22Rv1 (cell line): ENCODE results near the gene BECN2.

Experiments
- H3K27ac ChIP-seq: fragments of 450-650 bp; 2 replicates; pipeline ENCODE4 v1.5.1; 2017
- ZFX ChIP-seq: fragments of 450-650 bp; IDR thresholded peaks from 2 replicates; pipeline ENCODE4 v1.6.1; 2017; ENCODE audit warnings: antibody characterized with exemption, borderline replicate concordance
- TF ChIP-seq, protein P1 (sequence below): fragments of 450-650 bp; IDR thresholded peaks from 2 replicates; pipeline ENCODE4 v1.5.1; 2017; ENCODE audit warnings: mild to moderate bottlenecking

Gene BECN2

DNA sequence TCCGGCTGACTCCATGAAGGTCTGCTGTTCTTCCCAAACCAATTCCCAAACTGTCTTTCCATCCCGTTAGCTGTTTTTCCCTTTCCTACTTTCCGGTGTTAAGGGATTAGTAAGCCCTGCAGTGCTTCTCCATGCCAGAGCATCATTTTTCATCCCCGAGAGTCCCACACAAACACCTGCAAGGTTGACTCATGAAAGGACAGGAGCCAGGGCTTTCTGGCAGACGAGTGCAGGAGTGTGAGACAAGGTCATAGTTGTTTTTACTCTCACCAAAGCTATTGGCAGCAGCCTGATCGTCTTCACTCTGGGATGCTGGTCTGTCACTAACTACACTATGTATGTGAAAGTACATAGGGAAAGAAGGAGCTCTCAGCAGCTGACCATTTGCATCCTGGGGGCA, 10.2 kb upstream of the BECN2 start:
- H3K27ac ChIP-seq, result no peak overlapping the region
- TF ChIP-seq, protein P1, sequence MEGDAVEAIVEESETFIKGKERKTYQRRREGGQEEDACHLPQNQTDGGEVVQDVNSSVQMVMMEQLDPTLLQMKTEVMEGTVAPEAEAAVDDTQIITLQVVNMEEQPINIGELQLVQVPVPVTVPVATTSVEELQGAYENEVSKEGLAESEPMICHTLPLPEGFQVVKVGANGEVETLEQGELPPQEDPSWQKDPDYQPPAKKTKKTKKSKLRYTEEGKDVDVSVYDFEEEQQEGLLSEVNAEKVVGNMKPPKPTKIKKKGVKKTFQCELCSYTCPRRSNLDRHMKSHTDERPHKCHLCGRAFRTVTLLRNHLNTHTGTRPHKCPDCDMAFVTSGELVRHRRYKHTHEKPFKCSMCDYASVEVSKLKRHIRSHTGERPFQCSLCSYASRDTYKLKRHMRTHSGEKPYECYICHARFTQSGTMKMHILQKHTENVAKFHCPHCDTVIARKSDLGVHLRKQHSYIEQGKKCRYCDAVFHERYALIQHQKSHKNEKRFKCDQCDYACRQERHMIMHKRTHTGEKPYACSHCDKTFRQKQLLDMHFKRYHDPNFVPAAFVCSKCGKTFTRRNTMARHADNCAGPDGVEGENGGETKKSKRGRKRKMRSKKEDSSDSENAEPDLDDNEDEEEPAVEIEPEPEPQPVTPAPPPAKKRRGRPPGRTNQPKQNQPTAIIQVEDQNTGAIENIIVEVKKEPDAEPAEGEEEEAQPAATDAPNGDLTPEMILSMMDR, result no peak

DNA sequence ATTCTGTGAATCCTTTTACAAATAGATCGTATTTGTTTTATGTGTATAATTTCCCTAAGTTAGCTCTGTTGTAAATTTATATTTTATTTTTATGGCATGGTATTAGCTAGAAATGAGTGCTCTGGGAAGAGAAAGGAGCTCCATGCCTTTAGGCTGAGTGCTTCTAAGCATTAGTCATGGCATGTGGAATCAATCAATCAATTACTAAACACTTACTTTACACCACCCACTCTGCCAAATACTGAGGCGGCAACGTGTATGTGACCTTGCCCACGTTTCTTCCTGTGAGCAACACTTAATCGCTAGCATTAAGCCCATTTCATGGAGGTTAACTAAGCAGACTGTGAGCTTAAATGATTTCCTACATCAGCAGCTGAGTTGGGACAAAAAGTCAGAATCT, 7.2 kb upstream of the BECN2 start:
- no peak overlapping the region for H3K27ac ChIP-seq
- TF ChIP-seq, protein P1, result no peak
- TF ChIP-seq ZFX, result no peak

DNA sequence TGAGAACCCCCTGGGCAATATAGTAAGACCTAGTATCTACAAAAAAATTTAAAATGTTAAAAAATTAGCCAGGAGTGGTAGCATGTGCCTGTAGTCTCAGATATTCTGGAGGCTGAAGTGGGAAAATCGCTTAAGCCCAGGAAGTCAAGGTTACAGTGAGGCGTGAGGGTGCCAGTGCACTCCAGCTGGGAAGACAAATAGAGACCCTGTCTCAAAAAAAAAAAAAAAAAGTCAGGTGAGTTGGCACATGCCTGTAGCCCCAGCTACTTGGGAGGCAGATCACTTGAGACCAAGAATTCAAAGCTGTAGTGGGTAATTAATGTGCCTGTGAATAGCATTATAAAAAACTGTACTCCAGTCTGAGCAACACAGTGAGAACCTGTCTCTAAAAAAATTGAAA, 4.6 kb downstream of the BECN2 start:
- TF ChIP-seq ZFX, result no peak
- TF ChIP-seq, protein P1, result no peak

DNA sequence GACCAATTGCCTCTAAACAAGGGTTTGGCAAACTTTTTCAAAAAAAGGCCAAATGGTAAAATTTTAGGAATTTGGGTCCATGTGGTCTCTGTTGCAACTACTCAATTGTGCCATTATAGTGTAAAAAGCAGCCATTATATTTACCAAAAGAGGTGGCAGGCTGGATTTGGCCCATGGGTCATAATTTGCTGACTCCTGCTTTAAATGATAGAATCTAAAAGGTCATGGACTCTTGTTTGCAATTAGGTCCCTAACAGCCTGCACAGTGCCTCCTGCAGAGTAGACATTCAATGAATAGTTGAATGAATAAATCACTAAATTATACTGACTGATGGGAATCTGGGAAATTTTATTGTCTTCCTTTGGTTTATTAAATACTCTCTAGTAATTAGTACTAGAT, 6.2 kb downstream of the BECN2 start:
- TF ChIP-seq ZFX, result no peak
- TF ChIP-seq, protein P1, result no peak
- no peak overlapping the region for H3K27ac ChIP-seq

More for the DNA sequence above, 4.6 kb downstream of the BECN2 start:
- H3K27ac ChIP-seq, result no peak overlapping the region

DNA sequence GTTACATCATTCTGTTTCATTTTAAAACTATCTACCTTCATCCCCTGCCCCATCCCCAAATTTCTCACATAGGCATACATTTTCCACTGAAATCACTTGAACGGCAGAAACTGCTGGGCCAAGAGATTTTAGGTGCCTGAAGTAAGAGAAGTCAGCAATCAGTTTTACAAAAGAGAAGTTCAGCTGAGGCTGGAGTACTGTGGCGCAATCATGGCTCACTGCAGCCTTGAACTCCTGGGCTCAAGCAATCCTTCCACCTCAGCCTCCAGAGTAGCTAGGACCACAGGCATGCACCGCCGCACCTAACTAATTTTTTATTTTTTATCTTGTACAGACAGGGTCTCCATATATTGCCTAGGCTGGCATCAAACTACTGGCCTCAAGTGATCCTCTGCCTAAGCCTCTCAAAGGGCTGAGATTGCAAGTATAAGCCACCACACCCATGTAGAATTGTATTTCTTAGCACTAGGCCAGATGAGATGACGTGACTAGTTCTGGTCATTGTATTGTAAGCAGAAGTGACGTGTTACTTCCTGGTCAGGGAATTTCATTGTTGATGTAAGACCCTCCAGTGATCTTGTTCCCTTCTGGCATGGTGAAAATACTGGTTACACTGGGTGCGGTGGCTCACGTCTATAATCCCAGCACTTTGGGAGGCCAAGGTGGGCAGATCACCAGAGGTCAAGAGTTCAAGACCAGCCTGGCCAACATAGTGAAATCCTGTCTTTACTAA, 7.1 kb downstream of the BECN2 start:
- no peak for TF ChIP-seq ZFX
- TF ChIP-seq, protein P1, result no peak
- H3K27ac ChIP-seq, result no peak overlapping the region

DNA sequence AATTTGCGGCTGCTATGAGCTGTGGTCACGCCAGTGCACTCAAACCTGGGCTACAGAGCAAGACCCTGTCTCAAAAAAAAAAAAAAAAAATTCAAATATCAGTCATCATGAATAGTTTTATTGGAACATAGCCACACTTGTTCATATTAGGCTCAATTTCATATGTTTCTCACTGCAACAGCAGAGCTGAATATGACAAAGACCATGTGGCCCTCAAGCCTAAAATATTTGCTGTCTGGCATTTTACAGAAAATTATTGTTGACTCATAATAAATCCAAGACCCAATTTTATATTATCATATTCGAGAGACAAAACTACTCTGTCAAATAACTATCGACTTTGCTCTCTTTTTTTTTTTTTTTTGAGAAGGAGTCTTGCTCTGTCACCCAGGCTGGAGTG, 11.0 kb downstream of the BECN2 start:
- no peak overlapping the region for H3K27ac ChIP-seq

DNA sequence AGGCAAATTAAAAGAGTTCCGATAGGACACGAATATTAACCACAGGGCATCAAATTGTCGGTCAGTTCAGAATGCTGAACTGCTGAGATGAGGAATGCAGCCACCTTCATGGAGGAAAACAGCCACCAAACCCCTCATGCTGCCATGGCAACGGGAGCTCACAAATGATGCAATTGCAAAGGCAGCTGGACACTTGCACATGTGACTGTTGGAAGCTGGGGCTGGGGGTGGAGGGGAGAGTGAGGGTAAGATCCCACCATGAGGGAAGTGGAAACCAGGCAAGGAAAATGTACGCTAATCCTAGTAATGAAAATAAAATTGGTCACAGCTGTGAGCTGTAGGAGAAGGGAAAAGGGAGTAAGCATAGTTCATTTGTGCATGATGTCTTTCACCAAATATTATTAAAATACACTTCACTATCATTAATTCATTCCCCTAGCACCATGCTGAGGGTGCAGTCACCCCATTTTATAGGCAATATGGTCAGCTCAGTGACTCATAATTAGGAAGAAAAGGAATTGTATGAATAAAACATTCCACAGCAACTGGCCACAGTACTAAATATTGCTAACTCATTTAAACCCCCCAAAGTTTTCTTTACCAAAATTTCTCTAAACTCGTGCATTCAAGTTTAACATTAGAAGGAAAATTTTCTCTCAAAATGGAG, 15.3 kb downstream of the BECN2 start:
- TF ChIP-seq ZFX, result no peak
- TF ChIP-seq, protein P1, result no peak
- H3K27ac ChIP-seq, result no peak overlapping the region

More for the DNA sequence above, 11.0 kb downstream of the BECN2 start:
- TF ChIP-seq ZFX, result no peak
- TF ChIP-seq, protein P1, result no peak
